ENCODE data around the gene CUL9.

Gene CUL9

DNA sequence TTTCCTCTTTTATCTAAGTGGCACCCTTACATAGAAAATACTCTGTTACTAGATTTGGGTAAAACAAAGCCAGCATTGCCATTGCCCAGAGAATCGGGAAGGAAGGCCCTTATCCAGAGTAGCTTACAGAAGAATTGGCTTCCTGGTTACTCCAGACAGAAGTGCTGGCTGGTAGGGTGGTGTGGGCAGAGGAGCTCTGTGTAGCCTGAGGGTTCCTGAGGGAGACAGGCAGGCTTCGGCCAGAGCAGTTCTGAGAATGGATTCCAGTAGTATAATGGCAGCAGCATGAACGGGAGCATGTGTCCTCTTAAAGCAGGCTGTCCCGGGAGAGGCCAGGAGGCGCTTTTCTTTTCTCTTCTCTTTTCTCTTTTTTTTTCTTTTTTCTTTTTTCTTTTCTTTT lies 11.9 kb downstream of the CUL9 start:
- no peak for DNase-seq (ENCODE audit: low read depth in 2 of 2, low spot score in 1 of 2)

DNA sequence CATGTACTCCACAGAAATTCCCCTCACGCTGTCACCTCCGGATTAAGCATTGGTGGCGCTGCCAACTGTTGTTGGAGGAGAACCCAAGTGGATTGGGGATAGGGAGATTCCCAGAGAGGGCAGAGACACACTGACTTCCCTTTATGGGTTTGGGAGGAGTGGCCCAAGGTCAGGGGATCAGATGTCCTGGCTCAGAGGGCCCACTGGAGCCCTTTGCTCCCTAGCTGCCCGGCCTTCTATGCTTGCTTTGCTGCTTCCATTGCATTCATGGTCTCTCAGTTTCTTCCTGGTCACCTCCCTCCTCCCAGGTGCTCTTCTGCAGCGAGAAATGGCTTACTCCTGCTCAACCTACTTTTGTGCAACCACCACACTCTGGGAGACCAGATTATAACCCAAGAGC lies 14.3 kb downstream of the CUL9 start:
- DNase-seq (ENCODE audit: low read depth in 2 of 2, low spot score in 1 of 2): no peak

DNA sequence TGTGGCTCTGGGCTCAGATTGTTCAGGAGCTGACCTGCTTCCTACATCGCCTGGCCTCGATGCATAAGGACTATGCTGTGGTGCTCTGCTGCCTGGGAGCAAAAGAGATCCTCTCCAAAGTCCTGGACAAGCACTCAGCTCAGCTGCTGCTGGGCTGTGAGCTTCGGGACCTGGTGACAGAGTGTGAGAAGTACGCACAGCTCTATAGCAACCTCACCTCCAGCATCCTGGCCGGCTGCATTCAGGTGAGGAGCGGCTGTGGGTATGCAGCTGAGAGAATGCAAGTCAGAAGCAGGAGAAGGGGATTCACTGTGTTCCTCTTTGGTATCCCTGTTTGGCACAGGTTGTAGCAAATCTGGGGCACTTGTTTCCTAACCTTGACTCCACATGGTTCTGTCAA lies 17.9 kb downstream of the CUL9 start:
- DNase-seq (ENCODE audit: low read depth in 2 of 2, low spot score in 1 of 2): no peak

DNA sequence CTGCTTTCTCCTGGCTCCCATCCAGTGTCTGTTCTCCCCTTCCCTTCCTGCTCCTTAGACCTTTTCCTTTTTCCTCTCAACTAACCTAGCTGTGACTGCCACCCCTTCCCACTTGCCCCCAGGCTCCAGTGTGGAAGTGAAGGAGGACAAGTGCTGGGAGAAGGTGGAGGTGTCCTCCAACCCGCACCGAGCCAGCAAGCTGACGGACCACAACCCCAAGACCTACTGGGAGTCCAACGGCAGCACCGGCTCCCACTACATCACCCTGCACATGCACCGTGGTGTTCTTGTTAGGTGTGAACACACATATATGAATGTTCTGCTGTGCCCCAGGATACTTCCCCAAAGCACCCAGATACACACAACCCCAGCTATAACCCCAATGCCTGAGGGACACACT lies 18.5 kb downstream of the CUL9 start:
- no peak for DNase-seq (ENCODE audit: low read depth in 2 of 2, low spot score in 1 of 2)

- DNase-seq (ENCODE audit: low read depth in 2 of 2, low spot score in 1 of 2): no peak
Measured at GRCh38 chr6:43202451-43202850, 20.5 kb downstream of the CUL9 start.

DNA sequence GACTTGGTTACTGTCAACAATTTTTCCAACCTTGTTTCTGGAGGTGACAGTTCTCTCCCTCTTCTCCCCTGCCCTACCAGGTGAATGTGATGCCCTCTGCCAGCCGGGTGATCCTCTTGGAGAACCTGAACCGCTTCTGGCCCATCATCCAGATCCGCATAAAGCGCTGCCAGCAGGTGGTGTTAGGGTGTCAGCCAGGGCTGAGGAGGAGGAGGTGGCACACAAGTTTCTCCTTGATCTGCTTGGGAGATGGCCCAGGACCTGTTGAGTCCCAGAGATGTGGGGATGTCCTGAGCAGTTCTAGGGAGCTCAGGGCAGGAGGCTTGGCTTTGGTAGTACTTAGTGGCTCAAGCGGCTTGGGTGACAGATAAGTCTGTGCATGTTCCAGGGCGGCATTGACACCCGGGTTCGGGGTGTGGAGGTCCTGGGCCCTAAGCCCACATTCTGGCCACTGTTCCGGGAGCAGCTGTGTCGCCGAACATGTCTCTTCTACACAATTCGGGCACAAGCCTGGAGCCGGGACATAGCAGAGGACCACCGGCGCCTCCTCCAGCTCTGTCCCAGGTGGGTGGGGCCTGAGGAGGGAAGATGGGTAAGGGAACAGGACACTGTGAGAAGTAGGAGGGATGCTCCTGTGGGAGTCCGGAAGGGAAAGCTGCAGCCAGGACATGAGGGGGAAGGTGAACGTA lies 21.2 kb downstream of the CUL9 start:
- no peak for DNase-seq (ENCODE audit: low read depth in 2 of 2, low spot score in 1 of 2)

GRCh38 chr6:43203718-43204095 lies 21.7 kb downstream of the CUL9 start:
- no peak for DNase-seq (ENCODE audit: low read depth in 2 of 2, low spot score in 1 of 2)

GRCh38 chr6:43204271-43205105 lies 22.5 kb downstream of the CUL9 start:
- DNase-seq (ENCODE audit: low read depth in 2 of 2, low spot score in 1 of 2): no peak

DNA sequence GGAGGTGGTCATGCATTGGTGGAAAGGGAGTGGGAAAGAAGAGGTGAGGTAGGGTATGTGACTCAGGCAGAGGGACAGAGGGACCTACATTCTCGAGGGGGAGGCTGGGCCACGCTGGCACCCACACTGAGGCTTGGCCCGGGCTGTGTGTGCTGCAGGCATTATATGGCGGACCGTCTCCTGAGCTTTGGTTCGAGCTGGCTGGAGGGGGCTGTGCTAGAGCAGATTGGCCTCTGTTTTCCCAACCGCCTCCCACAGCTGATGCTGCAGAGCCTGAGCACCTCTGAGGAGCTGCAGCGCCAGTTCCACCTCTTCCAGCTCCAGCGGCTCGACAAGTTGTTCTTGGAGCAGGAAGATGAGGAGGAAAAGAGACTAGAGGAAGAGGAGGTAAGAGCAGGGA lies 23.9 kb downstream of the CUL9 start:
- DNase-seq (ENCODE audit: low read depth in 2 of 2, low spot score in 1 of 2): no peak

GRCh38 chr6:43207286-43207685 lies 25.3 kb downstream of the CUL9 start:
- DNase-seq (ENCODE audit: low read depth in 2 of 2, low spot score in 1 of 2): no peak

GRCh38 chr6:43211955-43212354 lies 30.0 kb downstream of the CUL9 start:
- no peak for DNase-seq (ENCODE audit: low read depth in 2 of 2, low spot score in 1 of 2)

GRCh38 chr6:43213431-43213830 lies 31.4 kb downstream of the CUL9 start:
- DNase-seq (ENCODE audit: low read depth in 2 of 2, low spot score in 1 of 2): no peak

DNA sequence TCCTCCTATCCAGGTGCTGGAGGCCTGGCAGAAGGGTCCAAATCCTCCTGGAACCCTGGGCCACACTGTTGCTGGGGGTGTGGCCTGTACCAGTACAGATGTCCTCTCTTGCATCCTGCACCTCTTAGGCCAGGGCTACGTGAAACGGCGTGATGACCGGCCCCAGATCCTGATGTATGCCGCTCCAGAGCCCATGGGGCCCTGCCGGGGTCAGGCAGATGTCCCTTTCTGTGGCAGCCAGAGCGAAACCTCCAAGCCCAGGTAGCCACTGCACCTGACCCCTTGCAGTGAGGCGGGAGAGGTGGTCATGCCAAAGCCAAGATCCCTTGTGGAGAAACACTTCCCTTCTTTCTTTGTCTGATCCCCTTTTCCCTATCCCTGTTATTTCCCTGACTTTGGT lies 33.1 kb downstream of the CUL9 start:
- no peak for DNase-seq (ENCODE audit: low read depth in 2 of 2, low spot score in 1 of 2)

GRCh38 chr6:43216200-43216599 lies 34.2 kb downstream of the CUL9 start:
- no peak for DNase-seq (ENCODE audit: low read depth in 2 of 2, low spot score in 1 of 2)

DNA sequence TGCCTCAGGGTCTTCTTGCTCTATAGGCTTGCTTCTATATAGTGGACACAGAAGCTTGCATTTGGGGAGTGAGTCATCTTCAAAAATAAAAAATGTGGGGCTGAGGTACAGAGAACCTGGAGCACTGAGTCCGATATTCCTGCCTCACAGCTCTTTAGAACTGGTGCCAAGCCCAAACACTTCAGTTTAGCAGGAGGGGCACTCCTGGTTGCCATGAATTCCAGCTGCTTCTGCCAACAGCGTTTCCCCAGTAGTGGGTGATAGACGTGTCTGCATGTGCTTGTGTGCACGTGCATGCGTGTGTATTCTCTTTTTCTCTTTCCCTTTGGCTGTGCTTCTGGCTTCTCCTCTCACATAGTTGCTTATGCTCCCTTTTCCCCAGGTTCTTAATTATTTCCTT lies 35.4 kb downstream of the CUL9 start:
- no peak for DNase-seq (ENCODE audit: low read depth in 2 of 2, low spot score in 1 of 2)

DNA sequence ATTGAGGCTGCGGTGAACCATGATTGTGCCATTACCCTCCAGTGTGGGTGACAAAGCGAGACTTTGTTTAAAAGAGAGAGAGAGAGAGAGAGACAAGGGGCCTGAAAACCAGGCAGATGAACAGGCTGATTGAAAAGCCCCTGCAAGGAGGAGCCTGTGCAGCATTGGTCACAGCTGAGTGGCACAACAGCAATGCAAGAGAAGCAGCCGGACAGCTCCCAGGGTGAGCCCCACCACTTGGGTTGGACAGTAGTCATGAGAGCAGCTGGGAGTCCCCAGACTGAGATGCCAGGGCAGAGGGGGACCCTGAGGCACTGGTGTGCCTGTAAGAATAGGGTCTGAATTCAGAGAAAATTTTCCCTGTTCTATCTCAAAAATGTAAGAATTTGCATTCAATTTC lies 37.1 kb downstream of the CUL9 start:
- no peak for DNase-seq (ENCODE audit: low read depth in 2 of 2, low spot score in 1 of 2)

DNA sequence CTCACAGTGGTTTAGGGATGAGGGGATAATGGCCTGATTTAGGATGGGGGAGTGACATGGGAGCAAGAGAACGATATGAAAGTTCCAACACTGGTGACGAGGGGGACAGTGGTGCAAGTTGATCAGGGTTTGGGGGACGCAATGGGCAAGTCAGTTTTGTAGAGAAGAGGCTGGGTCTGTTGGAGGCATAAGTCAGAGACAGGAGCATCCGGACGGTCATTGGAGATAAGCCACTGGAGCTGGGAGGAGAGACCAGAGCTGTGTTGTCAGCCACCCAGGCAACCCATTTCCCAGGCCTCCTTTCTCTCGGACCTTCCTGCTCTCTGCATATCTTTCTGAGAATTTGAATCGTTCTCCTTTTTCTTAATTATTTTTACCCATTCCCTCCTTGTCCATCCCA lies 37.8 kb downstream of the CUL9 start:
- no peak for DNase-seq (ENCODE audit: low read depth in 2 of 2, low spot score in 1 of 2)

DNA sequence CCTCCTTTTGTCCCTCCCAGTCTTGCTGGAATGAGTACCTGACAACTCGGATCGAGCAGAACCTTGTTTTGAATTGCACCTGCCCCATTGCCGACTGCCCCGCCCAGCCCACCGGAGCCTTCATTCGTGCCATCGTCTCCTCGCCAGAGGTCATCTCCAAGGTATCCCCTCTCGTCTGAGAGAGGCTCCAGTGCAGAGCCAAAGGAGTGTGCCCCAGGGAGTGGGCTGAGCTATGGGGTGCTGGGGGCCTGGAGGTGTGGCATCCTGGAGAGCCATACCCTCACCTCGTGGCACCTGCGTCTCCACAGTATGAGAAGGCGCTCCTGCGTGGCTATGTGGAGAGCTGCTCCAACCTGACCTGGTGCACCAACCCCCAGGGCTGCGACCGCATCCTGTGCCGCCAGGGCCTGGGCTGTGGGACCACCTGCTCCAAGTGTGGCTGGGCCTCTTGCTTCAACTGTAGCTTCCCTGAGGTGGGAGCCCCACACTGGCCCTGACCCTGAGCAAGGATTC lies 38.5 kb downstream of the CUL9 start:
- no peak for DNase-seq (ENCODE audit: low read depth in 2 of 2, low spot score in 1 of 2)

- no peak for DNase-seq (ENCODE audit: low read depth in 2 of 2, low spot score in 1 of 2)
Measured at GRCh38 chr6:43221046-43221972, 39.3 kb downstream of the CUL9 start.

GRCh38 chr6:43222418-43223059 lies 40.5 kb downstream of the CUL9 start:
- DNase-seq (ENCODE audit: low read depth in 2 of 2, low spot score in 1 of 2): no peak

DNA sequence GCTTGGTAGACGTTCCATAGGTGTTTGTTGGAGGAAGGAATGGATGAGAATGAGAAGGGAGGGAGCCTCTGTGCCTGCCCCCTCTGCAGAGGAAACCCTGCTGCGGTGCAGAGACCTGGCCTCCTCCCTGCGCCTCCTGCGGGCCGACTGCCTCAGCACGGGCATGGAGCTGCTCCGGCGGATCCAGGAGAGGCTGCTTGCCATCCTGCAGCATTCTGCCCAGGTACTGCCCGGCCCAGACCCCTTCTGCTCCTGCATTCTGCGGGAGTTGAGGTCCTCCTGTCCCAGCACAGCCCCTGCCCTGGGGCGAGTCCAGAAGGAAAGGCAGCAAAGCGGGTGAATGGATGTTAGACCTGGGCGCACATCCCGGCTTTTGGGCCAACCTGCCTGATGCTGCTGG lies 41.2 kb downstream of the CUL9 start:
- DNase-seq (ENCODE audit: low read depth in 2 of 2, low spot score in 1 of 2): no peak
